Kidney epithelial cell (primary cell): ENCODE measurements around the gene HSF2. TPM values are rescaled to one million over a fixed set of nuclear protein-coding genes. Genes with fewer than 3 reads are reported as not detected.

Source experiments
- DNase-seq: peaks from one replicate; pipeline ENCODE4 v3.0.0-alpha.2; 2010; ENCODE audit warnings: low read depth
- H3K27me3 ChIP-seq: 2 replicates; pipeline ENCODE4 v1.6.0; 2011; ENCODE audit warnings: low read length; ENCODE audit not compliant: control insufficient read depth, insufficient read depth
- H3K36me3 ChIP-seq: 2 replicates; pipeline ENCODE4 v1.5.1; 2011; ENCODE audit warnings: low read length; ENCODE audit not compliant: control insufficient read depth, insufficient read depth
- H3K4me3 ChIP-seq: 2 replicates; pipeline ENCODE4 v1.5.1; 2011; ENCODE audit warnings: low read depth, mild to moderate bottlenecking, control low read depth, low read length
- CTCF ChIP-seq: IDR thresholded peaks from 2 replicates; pipeline ENCODE4 v1.5.1; 2011; ENCODE audit warnings: mild to moderate bottlenecking, moderate library complexity, low read length, control low read depth, inconsistent platforms; ENCODE audit not compliant: insufficient read depth, poor library complexity, severe bottlenecking
- total RNA-seq: library from RNA; depleted of rRNA; stranded (reverse); fragments of >200 nt; gene quantifications from 2 replicates; pipeline ENCODE4 v1.2.3, GENCODE V29; 2015

HSF2 gene
- total RNA-seq, 1 donor from 2014 or later: 17.3 TPM

- no peak for TF ChIP-seq CTCF
- Histone ChIP-seq H3K27me3 (no peaks in the 10 kb centered on the region), H3K4me3 (no peak overlapping the region), H3K36me3 (no peaks in the 10 kb centered on the region)
- no peak for DNase-seq
Observed at GRCh38 chr6:122365775-122366403, 33.6 kb upstream of the HSF2 start.

GRCh38 chr6:122367171-122367570 is 32.3 kb upstream of the HSF2 start:
- TF ChIP-seq CTCF: no peak
- H3K4me3 ChIP-seq: no peak overlapping the region
- no peak for DNase-seq
- no peaks in the 10 kb centered on the region for H3K27me3 ChIP-seq
- no peaks in the 10 kb centered on the region for H3K36me3 ChIP-seq

- DNase-seq: no peak
- no peak overlapping the region for H3K4me3 ChIP-seq
- no peaks in the 10 kb centered on the region for H3K27me3 ChIP-seq
- TF ChIP-seq CTCF: no peak
- H3K36me3 ChIP-seq: no peaks in the 10 kb centered on the region
Observed at GRCh38 chr6:122369536-122369935, 29.9 kb upstream of the HSF2 start.

- no peak for DNase-seq
- H3K27me3 ChIP-seq: no peaks in the 10 kb centered on the region
- TF ChIP-seq CTCF: no peak
Observed at GRCh38 chr6:122372647-122373046, 26.8 kb upstream of the HSF2 start.

GRCh38 chr6:122374307-122374706 is 25.1 kb upstream of the HSF2 start:
- H3K4me3 ChIP-seq: no peak overlapping the region
- no peaks in the 10 kb centered on the region for H3K36me3 ChIP-seq
- no peak for DNase-seq
- no peak for TF ChIP-seq CTCF
- H3K27me3 ChIP-seq: no peaks in the 10 kb centered on the region

More at GRCh38 chr6:122372647-122373046, 26.8 kb upstream of the HSF2 start:
- no peak overlapping the region for H3K4me3 ChIP-seq
- no peaks in the 10 kb centered on the region for H3K36me3 ChIP-seq

GRCh38 chr6:122376246-122376645 is 23.2 kb upstream of the HSF2 start:
- TF ChIP-seq CTCF: no peak
- no peak overlapping the region for H3K4me3 ChIP-seq
- H3K36me3 ChIP-seq: no peaks in the 10 kb centered on the region
- H3K27me3 ChIP-seq: no peaks in the 10 kb centered on the region
- DNase-seq: no peak
